HG03196 (cell line): Measurements from ENCODE around the gene LRRC73.

Source experiments
- ATAC-seq: cut with Tn5 transposase; IDR thresholded peaks from one replicate; pipeline ENCODE4 v1.9.1; 2021; ENCODE audit not compliant: unreplicated experiment

The LRRC73 gene

GRCh38 chr6:43493833-43494232 is 16.3 kb downstream of the LRRC73 start:
- ATAC-seq = no peak

GRCh38 chr6:43493230-43493629 is 16.9 kb downstream of the LRRC73 start:
- ATAC-seq = no peak

GRCh38 chr6:43492673-43493072 is 17.5 kb downstream of the LRRC73 start:
- ATAC-seq = no peak

- ATAC-seq = no peak
Measured at GRCh38 chr6:43491750-43492661, 18.1 kb downstream of the LRRC73 start.

GRCh38 chr6:43490523-43490939 is 19.6 kb downstream of the LRRC73 start:
- ATAC-seq = no peak

- ATAC-seq = no peak
Measured at GRCh38 chr6:43489277-43490072, 20.7 kb downstream of the LRRC73 start.

- no peak for ATAC-seq
Measured at GRCh38 chr6:43488667-43489276, 21.4 kb downstream of the LRRC73 start.

GRCh38 chr6:43481591-43482236 is 28.4 kb downstream of the LRRC73 start:
- no peak for ATAC-seq

- no peak for ATAC-seq
Measured at GRCh38 chr6:43481075-43481474, 29.1 kb downstream of the LRRC73 start.

GRCh38 chr6:43478008-43478372 is 32.2 kb downstream of the LRRC73 start:
- ATAC-seq = no peak

GRCh38 chr6:43477235-43478007 is 32.7 kb downstream of the LRRC73 start, which contains the start of gene TJAP1:
TJAP1 (plus strand) TSS chr6:43477570; CDS start chr6:43499002, 21,432 bp downstream.
- peak; percentile 93 for ATAC-seq

GRCh38 chr6:43476746-43477145 is 33.4 kb downstream of the LRRC73 start:
- ATAC-seq = no peak

GRCh38 chr6:43475516-43475915 is 34.6 kb downstream of the LRRC73 start:
- no peak for ATAC-seq

- no peak for ATAC-seq
Measured at GRCh38 chr6:43472515-43472914, 37.6 kb downstream of the LRRC73 start.

- ATAC-seq = no peak
Measured at GRCh38 chr6:43471399-43471798, 38.7 kb downstream of the LRRC73 start.

- no peak for ATAC-seq
Measured at GRCh38 chr6:43469947-43470346, 40.2 kb downstream of the LRRC73 start.

GRCh38 chr6:43468748-43469681 is 41.1 kb downstream of the LRRC73 start:
- ATAC-seq = no peak

- no peak for ATAC-seq
Measured at GRCh38 chr6:43468240-43468639, 41.9 kb downstream of the LRRC73 start.

- no peak for ATAC-seq
Measured at GRCh38 chr6:43467752-43468151, 42.4 kb downstream of the LRRC73 start.
